SK-N-SH treated with all-trans-retinoic acid at 6 μM for 48 hours (cell line): ENCODE data around the gene KRTAP2-1.
A peak's percentile ranks its signal among the peaks of the same experiment; 100 is the strongest.
"Not testable (repeated sequence)": the region's sequence is repeated elsewhere in the genome, so short reads cannot be mapped to it uniquely, and the experiment has no call there.

ENCODE experiments used
- ATAC-seq: fragments of 200-7000 bp; cut with Tn5 transposase; 3 replicates; pipeline ENCODE4 v1.9.1; 2020; ENCODE audit warnings: mild to moderate bottlenecking, moderate library complexity
- ARNTL ChIP-seq: fragments of 450-650 bp; formaldehyde crosslinking; IDR thresholded peaks from 2 replicates; pipeline ENCODE4 v1.5.0; 2020; ENCODE audit warnings: low read depth, mild to moderate bottlenecking, moderate library complexity, borderline replicate concordance
- BACH2 ChIP-seq: fragments of 250-450 bp; sonication (Bioruptor Pico); IDR thresholded peaks from 2 replicates; pipeline ENCODE4 v1.9.0; 2021; ENCODE audit warnings: mild to moderate bottlenecking, borderline replicate concordance
- CREB5 ChIP-seq: fragments of 250-450 bp; sonication (Bioruptor Pico); IDR thresholded peaks from 2 replicates; pipeline ENCODE4 v1.5.1; 2020; ENCODE audit warnings: low read depth, mild to moderate bottlenecking, moderate library complexity
- CSDC2 ChIP-seq: fragments of 250-450 bp; sonication (Bioruptor Pico); IDR thresholded peaks from 2 replicates; pipeline ENCODE4 v1.5.0; 2020; ENCODE audit warnings: mild to moderate bottlenecking, moderate library complexity
- ESRRG ChIP-seq: fragments of 250-450 bp; sonication (Bioruptor Pico); IDR thresholded peaks from 2 replicates; pipeline ENCODE4 v1.6.1; 2021; ENCODE audit warnings: mild to moderate bottlenecking
- GLIS3 ChIP-seq: fragments of 250-450 bp; sonication (Bioruptor Pico); IDR thresholded peaks from 2 replicates; pipeline ENCODE4 v1.5.0; 2020; ENCODE audit warnings: mild to moderate bottlenecking, moderate library complexity
- ISL1 ChIP-seq: fragments of 250-450 bp; sonication (Bioruptor Pico); IDR thresholded peaks from 2 replicates; pipeline ENCODE4 v2.1.2; 2022; ENCODE audit warnings: mild to moderate bottlenecking, moderate library complexity
- OSR1 ChIP-seq: fragments of 250-450 bp; sonication (Bioruptor Pico); IDR thresholded peaks from 2 replicates; pipeline ENCODE4 v1.8.0; 2022; ENCODE audit warnings: moderate library complexity, mild to moderate bottlenecking, inconsistent platforms
- PPARA ChIP-seq: fragments of 250-450 bp; sonication (Bioruptor Pico); IDR thresholded peaks from 2 replicates; pipeline ENCODE4 v1.5.0; 2020; ENCODE audit warnings: mild to moderate bottlenecking, borderline replicate concordance
- RARB ChIP-seq: fragments of 250-450 bp; sonication (Bioruptor Pico); IDR thresholded peaks from 2 replicates; pipeline ENCODE4 v1.8.0; 2021; ENCODE audit warnings: mild to moderate bottlenecking, moderate library complexity
- SNAI2 ChIP-seq: fragments of 250-450 bp; sonication (Bioruptor Pico); IDR thresholded peaks from 2 replicates; pipeline ENCODE4 v1.5.0; 2020; ENCODE audit warnings: mild to moderate bottlenecking, moderate library complexity
- TOX ChIP-seq: fragments of 250-450 bp; sonication (Bioruptor Pico); IDR thresholded peaks from 2 replicates; pipeline ENCODE4 v1.8.0; 2021; ENCODE audit warnings: mild to moderate bottlenecking, moderate library complexity, borderline replicate concordance
- ZC3H10 ChIP-seq: fragments of 250-450 bp; sonication (Bioruptor Pico); IDR thresholded peaks from 2 replicates; pipeline ENCODE4 v1.5.1; 2021; ENCODE audit warnings: mild to moderate bottlenecking, moderate library complexity
- ZFP3 ChIP-seq: fragments of 250-450 bp; sonication (Bioruptor Pico); IDR thresholded peaks from 2 replicates; pipeline ENCODE4 v1.5.0; 2020; ENCODE audit warnings: mild to moderate bottlenecking, moderate library complexity
- ZFP30 ChIP-seq: fragments of 450-650 bp; formaldehyde crosslinking; IDR thresholded peaks from 2 replicates; pipeline ENCODE4 v1.5.0; 2022; ENCODE audit warnings: mild to moderate bottlenecking, moderate library complexity
- ZNF565 ChIP-seq: fragments of 450-650 bp; formaldehyde crosslinking; conservative IDR thresholded peaks from 2 replicates; pipeline ENCODE4 v1.5.0; 2020; ENCODE audit warnings: low read depth, mild to moderate bottlenecking, moderate library complexity
- ZNF70 ChIP-seq: fragments of 450-650 bp; formaldehyde crosslinking; IDR thresholded peaks from 2 replicates; pipeline ENCODE4 v1.5.0; 2020; ENCODE audit warnings: mild to moderate bottlenecking, moderate library complexity
- ZNF8 ChIP-seq: fragments of 450-650 bp; formaldehyde crosslinking; IDR thresholded peaks from 2 replicates; pipeline ENCODE4 v1.5.0; 2020; ENCODE audit warnings: mild to moderate bottlenecking, moderate library complexity
- TF ChIP-seq, protein P1 (sequence below): fragments of 250-450 bp; sonication (Bioruptor Pico); IDR thresholded peaks from 2 replicates; pipeline ENCODE4 v1.8.0; 2021; ENCODE audit warnings: low read depth, mild to moderate bottlenecking, moderate library complexity, borderline replicate concordance
- TF ChIP-seq, protein P2 (sequence below): fragments of 250-450 bp; sonication (Bioruptor Pico); IDR thresholded peaks from 2 replicates; pipeline ENCODE4 v1.5.0; 2020; ENCODE audit warnings: mild to moderate bottlenecking, moderate library complexity
- TF ChIP-seq, protein P3 (sequence below): fragments of 250-450 bp; sonication (Bioruptor Pico); IDR thresholded peaks from 2 replicates; pipeline ENCODE4 v1.8.0; 2020; ENCODE audit warnings: mild to moderate bottlenecking, moderate library complexity, borderline replicate concordance

KRTAP2-1 gene, protein sequence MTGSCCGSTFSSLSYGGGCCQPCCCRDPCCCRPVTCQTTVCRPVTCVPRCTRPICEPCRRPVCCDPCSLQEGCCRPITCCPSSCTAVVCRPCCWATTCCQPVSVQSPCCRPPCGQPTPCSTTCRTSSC

GRCh38 chr17:41046735-41047465, at the start of gene KRTAP2-1:
TSS of gene KRTAP2-1 (minus strand) at chr17:41047316. CDS start at chr17:41047267, 49 bp downstream.
- ATAC-seq = not testable (repeated sequence)

- no peak for TF ChIP-seq ARNTL (CRISPR knock-in tag)
- no peak for TF ChIP-seq ZC3H10 (CRISPR knock-in tag)
- no peak for TF ChIP-seq CSDC2 (CRISPR knock-in tag)
- no peak for TF ChIP-seq RARB
- TF ChIP-seq, protein P1, sequence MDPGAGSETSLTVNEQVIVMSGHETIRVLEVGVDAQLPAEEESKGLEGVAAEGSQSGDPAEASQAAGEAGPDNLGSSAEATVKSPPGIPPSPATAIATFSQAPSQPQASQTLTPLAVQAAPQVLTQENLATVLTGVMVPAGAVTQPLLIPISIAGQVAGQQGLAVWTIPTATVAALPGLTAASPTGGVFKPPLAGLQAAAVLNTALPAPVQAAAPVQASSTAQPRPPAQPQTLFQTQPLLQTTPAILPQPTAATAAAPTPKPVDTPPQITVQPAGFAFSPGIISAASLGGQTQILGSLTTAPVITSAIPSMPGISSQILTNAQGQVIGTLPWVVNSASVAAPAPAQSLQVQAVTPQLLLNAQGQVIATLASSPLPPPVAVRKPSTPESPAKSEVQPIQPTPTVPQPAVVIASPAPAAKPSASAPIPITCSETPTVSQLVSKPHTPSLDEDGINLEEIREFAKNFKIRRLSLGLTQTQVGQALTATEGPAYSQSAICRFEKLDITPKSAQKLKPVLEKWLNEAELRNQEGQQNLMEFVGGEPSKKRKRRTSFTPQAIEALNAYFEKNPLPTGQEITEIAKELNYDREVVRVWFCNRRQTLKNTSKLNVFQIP (CRISPR knock-in tag) = no peak
- ATAC-seq = no peak
These were observed 48.9 kb upstream of the KRTAP2-1 start for GRCh38 chr17:41096055-41096454.

GRCh38 chr17:41088760-41089352, 41.7 kb upstream of the KRTAP2-1 start:
- ATAC-seq = not testable (repeated sequence)

DNA sequence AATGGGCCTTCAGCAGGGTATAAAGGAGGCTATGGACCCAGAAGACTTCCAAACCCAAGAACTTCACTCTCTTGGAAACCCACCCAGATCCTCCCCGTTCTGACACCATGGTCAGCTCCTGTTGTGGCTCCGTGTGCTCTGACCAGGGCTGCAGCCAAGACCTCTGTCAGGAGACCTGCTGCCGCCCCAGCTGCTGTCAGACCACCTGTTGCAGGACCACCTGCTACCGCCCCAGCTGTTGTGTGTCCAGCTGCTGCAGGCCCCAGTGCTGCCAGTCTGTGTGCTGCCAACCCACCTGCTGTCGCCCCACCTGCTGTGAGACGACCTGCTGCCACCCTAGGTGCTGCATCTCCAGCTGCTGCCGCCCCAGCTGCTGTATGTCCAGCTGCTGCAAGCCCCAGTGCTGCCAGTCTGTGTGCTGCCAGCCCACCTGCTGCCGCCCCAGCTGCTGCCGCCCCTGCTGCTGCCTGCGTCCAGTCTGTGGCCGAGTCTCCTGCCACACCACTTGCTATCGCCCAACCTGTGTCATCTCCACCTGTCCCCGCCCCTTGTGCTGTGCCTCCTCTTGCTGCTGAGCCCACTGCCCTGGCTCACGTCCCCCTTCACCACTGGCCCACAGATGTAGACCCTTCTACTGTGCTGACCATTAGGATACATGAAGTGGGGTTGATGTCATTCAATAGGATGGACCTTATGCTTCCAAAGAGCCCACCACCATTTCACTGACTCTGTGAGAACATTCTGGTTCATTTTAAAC, 37.2 kb upstream of the KRTAP2-1 start, which contains the start of gene KRTAP4-7:
TSS of gene KRTAP4-7 (plus strand) at position 51 of the 757 bp plus-strand sequence. CDS start at position 108, 57 bp downstream.
- ATAC-seq = peak; percentile 47; the same call in 2 of the 3 replicates

- peak; percentile 83 for ATAC-seq
These were observed 36.3 kb upstream of the KRTAP2-1 start for GRCh38 chr17:41083427-41083826.

- ATAC-seq = no peak
- TF ChIP-seq SNAI2 (no peak), ZFP30 (CRISPR knock-in tag) (no peak), ARNTL (CRISPR knock-in tag) (no peak), OSR1 (CRISPR knock-in tag) (no peak), ZNF8 (CRISPR knock-in tag) (no peak), ESRRG (CRISPR knock-in tag) (no peak), ZNF70 (no peak), GLIS3 (no peak), TOX (no peak), ISL1 (CRISPR knock-in tag) (no peak), ZFP3 (no peak), ZNF565 (CRISPR knock-in tag) (no peak), CSDC2 (CRISPR knock-in tag) (no peak), PPARA (CRISPR knock-in tag) (no peak), BACH2 (CRISPR knock-in tag) (no peak), RARB (no peak), CREB5 (CRISPR knock-in tag) (no peak)
- TF ChIP-seq, protein P2, sequence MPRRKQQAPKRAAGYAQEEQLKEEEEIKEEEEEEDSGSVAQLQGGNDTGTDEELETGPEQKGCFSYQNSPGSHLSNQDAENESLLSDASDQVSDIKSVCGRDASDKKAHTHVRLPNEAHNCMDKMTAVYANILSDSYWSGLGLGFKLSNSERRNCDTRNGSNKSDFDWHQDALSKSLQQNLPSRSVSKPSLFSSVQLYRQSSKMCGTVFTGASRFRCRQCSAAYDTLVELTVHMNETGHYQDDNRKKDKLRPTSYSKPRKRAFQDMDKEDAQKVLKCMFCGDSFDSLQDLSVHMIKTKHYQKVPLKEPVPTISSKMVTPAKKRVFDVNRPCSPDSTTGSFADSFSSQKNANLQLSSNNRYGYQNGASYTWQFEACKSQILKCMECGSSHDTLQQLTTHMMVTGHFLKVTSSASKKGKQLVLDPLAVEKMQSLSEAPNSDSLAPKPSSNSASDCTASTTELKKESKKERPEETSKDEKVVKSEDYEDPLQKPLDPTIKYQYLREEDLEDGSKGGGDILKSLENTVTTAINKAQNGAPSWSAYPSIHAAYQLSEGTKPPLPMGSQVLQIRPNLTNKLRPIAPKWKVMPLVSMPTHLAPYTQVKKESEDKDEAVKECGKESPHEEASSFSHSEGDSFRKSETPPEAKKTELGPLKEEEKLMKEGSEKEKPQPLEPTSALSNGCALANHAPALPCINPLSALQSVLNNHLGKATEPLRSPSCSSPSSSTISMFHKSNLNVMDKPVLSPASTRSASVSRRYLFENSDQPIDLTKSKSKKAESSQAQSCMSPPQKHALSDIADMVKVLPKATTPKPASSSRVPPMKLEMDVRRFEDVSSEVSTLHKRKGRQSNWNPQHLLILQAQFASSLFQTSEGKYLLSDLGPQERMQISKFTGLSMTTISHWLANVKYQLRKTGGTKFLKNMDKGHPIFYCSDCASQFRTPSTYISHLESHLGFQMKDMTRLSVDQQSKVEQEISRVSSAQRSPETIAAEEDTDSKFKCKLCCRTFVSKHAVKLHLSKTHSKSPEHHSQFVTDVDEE (CRISPR knock-in tag) = no peak
- TF ChIP-seq, protein P1 (CRISPR knock-in tag) = no peak
- TF ChIP-seq, protein P3, sequence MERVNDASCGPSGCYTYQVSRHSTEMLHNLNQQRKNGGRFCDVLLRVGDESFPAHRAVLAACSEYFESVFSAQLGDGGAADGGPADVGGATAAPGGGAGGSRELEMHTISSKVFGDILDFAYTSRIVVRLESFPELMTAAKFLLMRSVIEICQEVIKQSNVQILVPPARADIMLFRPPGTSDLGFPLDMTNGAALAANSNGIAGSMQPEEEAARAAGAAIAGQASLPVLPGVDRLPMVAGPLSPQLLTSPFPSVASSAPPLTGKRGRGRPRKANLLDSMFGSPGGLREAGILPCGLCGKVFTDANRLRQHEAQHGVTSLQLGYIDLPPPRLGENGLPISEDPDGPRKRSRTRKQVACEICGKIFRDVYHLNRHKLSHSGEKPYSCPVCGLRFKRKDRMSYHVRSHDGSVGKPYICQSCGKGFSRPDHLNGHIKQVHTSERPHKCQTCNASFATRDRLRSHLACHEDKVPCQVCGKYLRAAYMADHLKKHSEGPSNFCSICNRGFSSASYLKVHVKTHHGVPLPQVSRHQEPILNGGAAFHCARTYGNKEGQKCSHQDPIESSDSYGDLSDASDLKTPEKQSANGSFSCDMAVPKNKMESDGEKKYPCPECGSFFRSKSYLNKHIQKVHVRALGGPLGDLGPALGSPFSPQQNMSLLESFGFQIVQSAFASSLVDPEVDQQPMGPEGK (CRISPR knock-in tag) = no peak
These were observed 35.5 kb upstream of the KRTAP2-1 start for GRCh38 chr17:41082626-41083025.
